Kidney (tissue), 14 donors: ENCODE data around the gene CALML6. TPM values are rescaled to one million over a fixed set of nuclear protein-coding genes. Genes with fewer than 3 reads are reported as not detected.

ENCODE experiments used
- DNase-seq, 5 donors: peaks; one replicate each; pipeline ENCODE4 v3.0.0-alpha.2; 2013 to 2020
- FAIRE-seq: peaks from 2 replicates; lab custom pipeline; 2012; peaks lifted over from hg19 to GRCh38; lab: Jason Lieb, UNC
- H3K27ac ChIP-seq, 2 donors: one replicate each; pipeline ENCODE4 v1.7.0; 2013; ENCODE audit warnings: low read depth in 2 of 2, low read length in 2 of 2, inconsistent platforms in 1 of 2
- H3K27me3 ChIP-seq: one replicate; pipeline ENCODE4 v1.7.1; 2013; ENCODE audit warnings: low read length, inconsistent platforms; ENCODE audit not compliant: control insufficient read depth, insufficient read depth
- H3K36me3 ChIP-seq, 3 donors: one replicate each; pipeline versions ENCODE4 v1.7.0 to v1.7.1; 2013; ENCODE audit warnings: low read length in 3 of 3, control low read depth in 1 of 3, inconsistent platforms in 1 of 3; ENCODE audit not compliant: insufficient read depth in 3 of 3, control insufficient read depth in 2 of 3
- H3K4me1 ChIP-seq, 3 donors: one replicate each; pipeline versions ENCODE4 v1.7.0 to v1.7.1; 2013; ENCODE audit warnings: low read length in 3 of 3, inconsistent platforms in 1 of 3, low read depth in 1 of 3; ENCODE audit not compliant: control insufficient read depth in 2 of 3, insufficient read depth in 2 of 3
- H3K4me3 ChIP-seq, 3 donors: one replicate each; pipeline versions ENCODE4 v1.7.0 to v1.8.1; 2013; ENCODE audit warnings: low read length in 3 of 3, control low read depth in 1 of 3, inconsistent platforms in 1 of 3
- H3K9ac ChIP-seq, 3 donors: one replicate each; pipeline versions ENCODE4 v1.7.0 to v1.7.1; 2013; ENCODE audit warnings: low read length in 3 of 3, control low read depth in 1 of 3, inconsistent platforms in 1 of 3
- H3K9me3 ChIP-seq, 3 donors: one replicate each; pipeline versions ENCODE4 v1.7.0 to v1.7.1; 2013; ENCODE audit warnings: low read length in 3 of 3, control low read depth in 1 of 3, inconsistent platforms in 1 of 3; ENCODE audit not compliant: control insufficient read depth in 2 of 3, insufficient read depth in 1 of 3
- CTCF ChIP-seq: IDR thresholded peaks from 3 replicates; pipeline ENCODE4 v1.5.1; 2012; ENCODE audit warnings: mild to moderate bottlenecking, moderate library complexity, borderline replicate concordance; ENCODE audit not compliant: insufficient read depth; ENCODE audit errors: extremely low read depth
- intact Hi-C: fragments of 100-400 bp; cut with DNase I; formaldehyde crosslinking; loops from one replicate; pipeline ENCODE4 v1.11.1; 2022
- polyA plus RNA-seq: library from polyadenylated mRNA; stranded (reverse); fragments of 350-450 nt; fragmentation: Illumina TruSeq; extraction: RNeasy Lipid Tissue Mini Kit (QIAGEN cat#74804); gene quantifications from one replicate; pipeline ENCODE4 v1.2.3, GENCODE V29; 2014; ENCODE audit warnings: low read depth, low replicate concordance; ENCODE audit not compliant: insufficient read depth
- total RNA-seq: library from RNA; stranded (reverse); fragmentation: NEBNext Ultra II Directional; extraction: Animal tissue kit (Norgen Biotek cat#: 25700); gene quantifications from one replicate; pipeline ENCODE4 v1.2.1, GENCODE V29; 2021
- donor health status: control.
- donor health status: control.
- donor health status: control.
- donor health status: control.
- donor health status: control.
- donor health status: DM: yes; HTN: yes; CAD: no.
- donor health status: Normal renal cell carcinoma (clear cell type).

Gene CALML6
- total and polyA plus RNA-seq, 2 donors from 2014 or later = 0.13 to 1.2 TPM

GRCh38 chr1:1962752-1963151 is 47.7 kb downstream of the CALML6 start:
- intact Hi-C loops = no loop called here
- DNase-seq (no peak), FAIRE-seq (no peak)
- Histone ChIP-seq H3K9ac (no peak overlapping the region), H3K4me3 (no peak overlapping the region), H3K9me3 (no peaks in the 10 kb centered on the region), H3K27me3 (no peaks in the 10 kb centered on the region), H3K4me1 (no peaks in the 10 kb centered on the region), H3K27ac (no peak overlapping the region), H3K36me3 (no peaks in the 10 kb centered on the region)
- TF ChIP-seq CTCF = no peak

DNA sequence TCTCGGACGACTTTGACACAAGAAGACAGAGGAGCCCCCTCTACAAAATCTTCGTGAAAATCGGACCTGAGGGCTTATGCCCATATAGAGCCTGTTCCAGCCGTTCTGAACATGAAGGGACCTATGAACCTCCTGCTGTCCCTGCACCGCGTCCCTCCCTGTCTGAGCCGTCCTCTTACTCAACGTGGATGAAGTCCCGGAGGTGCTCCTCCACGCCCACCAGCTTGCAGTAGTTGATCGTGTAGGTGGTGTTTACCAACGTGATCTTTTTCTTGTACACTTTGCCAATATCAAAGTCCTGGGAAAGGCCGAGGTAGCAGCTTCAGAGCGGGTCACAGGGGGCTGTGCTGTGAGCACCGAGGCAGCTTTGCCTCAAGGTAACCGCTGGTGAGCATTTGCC is 48.5 kb downstream of the CALML6 start:
- Histone ChIP-seq H3K36me3 (no peaks in the 10 kb centered on the region), H3K4me3 (no peak overlapping the region), H3K27ac (no peak overlapping the region), H3K9ac (no peak overlapping the region), H3K9me3 (no peaks in the 10 kb centered on the region), H3K4me1 (no peaks in the 10 kb centered on the region), H3K27me3 (no peaks in the 10 kb centered on the region)
- no peak for TF ChIP-seq CTCF
- DNase-seq (no peak), FAIRE-seq (no peak)
- intact Hi-C loops = no loop called here

DNA sequence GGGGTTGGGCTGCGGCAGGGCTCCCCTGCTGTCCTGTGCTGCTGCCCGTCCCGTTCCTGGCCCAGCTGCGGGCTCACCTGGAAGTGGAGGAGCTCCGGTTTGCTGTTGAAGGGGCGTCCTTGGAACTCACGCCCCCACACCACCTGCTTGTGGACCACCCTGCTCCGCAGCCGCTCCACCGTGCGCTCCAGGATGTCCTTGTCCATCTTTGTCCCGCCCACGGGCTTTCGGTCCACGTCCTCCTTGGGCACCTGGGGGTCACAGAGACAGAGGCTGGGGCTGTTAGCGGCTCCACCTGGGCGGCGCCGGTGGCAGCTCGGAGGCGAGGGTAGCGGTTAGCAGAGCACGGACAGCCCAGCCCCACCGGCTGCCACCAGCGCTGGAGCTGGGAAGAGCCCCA is 49.8 kb downstream of the CALML6 start:
- no peaks in the 10 kb centered on the region for H3K4me1 ChIP-seq
- H3K27ac ChIP-seq = no peak overlapping the region
- no peak for FAIRE-seq
- H3K36me3 ChIP-seq = no peaks in the 10 kb centered on the region
- DNase-seq = peak in 1 of 5 donors; percentile 8
- H3K9ac ChIP-seq = no peak overlapping the region
- TF ChIP-seq CTCF = no peak
- H3K27me3 ChIP-seq = no peaks in the 10 kb centered on the region
- no peak overlapping the region for H3K4me3 ChIP-seq
- no peaks in the 10 kb centered on the region for H3K9me3 ChIP-seq
- intact Hi-C loops = no loop called here

DNA sequence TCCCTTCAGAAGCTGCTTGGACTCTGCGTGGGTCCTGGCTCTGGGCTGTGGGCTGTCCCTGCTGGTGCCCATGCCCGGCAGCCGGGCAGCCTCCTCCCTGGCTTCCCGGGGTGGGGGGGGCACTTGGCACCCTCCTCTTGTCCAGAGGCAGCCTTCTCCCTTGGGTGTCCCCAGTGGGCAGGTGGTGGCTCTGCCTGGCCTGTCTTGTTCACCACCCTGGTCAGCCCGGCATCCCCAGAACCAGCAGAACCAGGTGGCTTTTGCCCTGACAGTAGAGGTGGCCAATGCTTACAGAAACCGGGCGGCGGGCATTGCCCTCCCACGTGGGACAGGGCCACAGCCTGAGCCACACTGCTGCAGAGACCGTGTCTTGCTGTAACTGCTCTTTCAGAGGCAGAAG is 50.5 kb downstream of the CALML6 start:
- DNase-seq (no peak), FAIRE-seq (no peak)
- intact Hi-C loops = no loop called here
- Histone ChIP-seq H3K36me3 (no peaks in the 10 kb centered on the region), H3K4me3 (no peak overlapping the region), H3K9me3 (no peaks in the 10 kb centered on the region), H3K4me1 (no peaks in the 10 kb centered on the region), H3K27ac (no peak overlapping the region), H3K9ac (no peak overlapping the region), H3K27me3 (no peaks in the 10 kb centered on the region)
- TF ChIP-seq CTCF = no peak
